ENCODE measurements around the gene PRSS23.
"Not testable (repeated sequence)": the region's sequence is repeated elsewhere in the genome, so short reads cannot be mapped to it uniquely, and the experiment has no call there.

Gene PRSS23, protein sequence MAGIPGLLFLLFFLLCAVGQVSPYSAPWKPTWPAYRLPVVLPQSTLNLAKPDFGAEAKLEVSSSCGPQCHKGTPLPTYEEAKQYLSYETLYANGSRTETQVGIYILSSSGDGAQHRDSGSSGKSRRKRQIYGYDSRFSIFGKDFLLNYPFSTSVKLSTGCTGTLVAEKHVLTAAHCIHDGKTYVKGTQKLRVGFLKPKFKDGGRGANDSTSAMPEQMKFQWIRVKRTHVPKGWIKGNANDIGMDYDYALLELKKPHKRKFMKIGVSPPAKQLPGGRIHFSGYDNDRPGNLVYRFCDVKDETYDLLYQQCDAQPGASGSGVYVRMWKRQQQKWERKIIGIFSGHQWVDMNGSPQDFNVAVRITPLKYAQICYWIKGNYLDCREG

DNA sequence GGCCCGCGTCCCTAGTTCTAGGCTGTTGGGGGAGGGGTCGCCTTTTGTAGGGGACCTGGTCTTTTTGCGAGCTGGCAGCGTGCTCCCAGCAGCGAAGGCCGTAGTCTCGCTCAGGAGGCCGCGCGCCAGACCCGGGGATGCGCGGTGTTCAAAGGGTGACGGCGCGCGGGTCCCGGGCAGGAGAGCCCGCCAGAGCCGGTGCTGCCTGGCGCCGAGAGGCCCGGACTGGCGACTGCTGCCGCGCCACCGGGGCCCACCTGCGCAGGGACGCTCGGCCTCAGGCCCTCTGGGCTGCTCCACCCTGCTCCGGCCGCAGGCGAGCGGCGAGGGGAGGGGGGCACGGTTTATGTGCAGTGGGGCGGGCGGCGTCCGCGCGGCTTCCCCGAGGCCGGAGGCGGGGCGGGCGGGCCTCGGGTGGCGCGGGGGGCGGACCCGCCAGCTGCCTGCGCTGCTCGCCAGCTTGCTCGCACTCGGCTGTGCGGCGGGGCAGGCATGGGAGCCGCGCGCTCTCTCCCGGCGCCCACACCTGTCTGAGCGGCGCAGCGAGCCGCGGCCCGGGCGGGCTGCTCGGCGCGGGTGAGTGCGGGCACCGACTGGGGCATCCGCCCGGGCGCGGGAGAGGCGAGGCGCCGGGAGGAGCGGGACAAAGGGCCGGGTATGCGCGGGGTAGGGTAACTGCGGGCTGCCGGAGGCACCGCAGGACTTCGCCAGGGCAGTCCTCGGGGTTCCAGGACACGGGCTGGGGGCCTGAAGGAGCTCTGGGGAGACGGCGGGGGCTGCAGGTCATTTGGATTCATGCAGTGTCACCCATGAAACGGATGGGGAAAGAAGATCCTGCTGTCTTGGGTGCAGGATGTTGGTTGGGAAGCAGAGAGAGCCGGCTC lies at the start of gene PRSS23:
Gene PRSS23, plus strand, starts transcription at position 467 of the 884 bp plus-strand sequence. CDS start 7,102 bp downstream, outside the sequence.
- FAIRE-seq: no peak

- no peak for FAIRE-seq
These were observed 46.9 kb upstream of the PRSS23 start for GRCh38 chr11:86753459-86753858.

GRCh38 chr11:86755146-86755545 lies 45.2 kb upstream of the PRSS23 start:
- FAIRE-seq: no peak

- FAIRE-seq: no peak
These were observed 42.2 kb upstream of the PRSS23 start for GRCh38 chr11:86758171-86758570.

DNA sequence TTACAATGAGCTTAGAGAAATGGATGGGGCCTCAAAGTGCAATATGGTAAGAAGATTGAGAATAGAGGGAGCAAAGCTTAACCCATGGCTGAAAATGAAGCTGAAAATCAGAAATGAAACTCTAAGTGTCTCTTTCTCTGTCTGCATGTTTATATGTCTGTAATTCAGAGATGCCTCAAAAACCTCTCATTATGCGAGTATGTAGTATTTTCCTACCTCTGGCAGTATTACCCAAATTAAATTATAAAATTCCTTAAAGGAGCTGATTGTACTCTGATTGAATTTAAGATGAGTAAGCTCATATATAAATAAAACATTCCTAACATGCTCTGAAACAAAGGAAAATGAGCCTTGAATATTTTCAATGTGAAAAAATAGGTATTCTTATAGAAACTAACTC lies 39.8 kb upstream of the PRSS23 start:
- no peak for FAIRE-seq

DNA sequence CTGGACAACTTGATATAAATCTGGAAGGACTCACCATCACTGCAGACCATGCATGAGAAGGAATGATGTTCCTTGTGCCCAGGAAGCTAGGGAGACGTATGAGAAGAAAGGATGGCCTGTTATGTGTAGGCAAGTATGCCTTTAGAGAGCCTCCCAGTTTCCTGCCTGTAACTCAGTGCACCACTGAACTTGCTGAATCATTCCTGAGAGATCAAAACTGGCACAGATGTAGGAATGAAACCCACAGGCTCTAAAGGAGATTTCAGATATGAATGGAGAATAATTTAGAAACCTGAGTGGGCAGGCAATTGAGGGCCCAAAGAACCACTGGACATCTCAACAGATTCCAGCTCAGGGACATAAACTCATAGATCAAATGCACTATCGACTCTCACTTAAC lies 38.4 kb upstream of the PRSS23 start:
- FAIRE-seq: no peak

- FAIRE-seq: no peak
These were observed 35.1 kb upstream of the PRSS23 start for GRCh38 chr11:86765203-86765602.

DNA sequence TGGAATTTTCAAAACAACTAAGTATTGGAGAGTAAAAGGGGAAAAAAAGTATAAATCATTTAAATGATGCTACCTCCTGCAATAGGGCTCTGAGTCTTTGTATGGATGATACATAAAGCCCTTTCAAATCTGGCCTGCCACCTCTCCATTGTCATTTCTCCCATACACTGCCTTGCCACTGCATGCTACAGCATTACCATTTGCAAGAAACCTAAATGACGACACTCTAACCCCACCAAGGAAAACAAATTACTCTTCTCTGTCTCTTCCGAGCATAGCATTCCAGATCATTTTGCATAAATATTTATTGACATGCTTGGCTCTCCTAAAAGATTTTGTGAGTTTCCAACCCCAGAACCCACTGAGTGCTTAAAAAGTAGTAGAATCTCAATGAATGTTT lies 34.5 kb upstream of the PRSS23 start:
- no peak for FAIRE-seq

DNA sequence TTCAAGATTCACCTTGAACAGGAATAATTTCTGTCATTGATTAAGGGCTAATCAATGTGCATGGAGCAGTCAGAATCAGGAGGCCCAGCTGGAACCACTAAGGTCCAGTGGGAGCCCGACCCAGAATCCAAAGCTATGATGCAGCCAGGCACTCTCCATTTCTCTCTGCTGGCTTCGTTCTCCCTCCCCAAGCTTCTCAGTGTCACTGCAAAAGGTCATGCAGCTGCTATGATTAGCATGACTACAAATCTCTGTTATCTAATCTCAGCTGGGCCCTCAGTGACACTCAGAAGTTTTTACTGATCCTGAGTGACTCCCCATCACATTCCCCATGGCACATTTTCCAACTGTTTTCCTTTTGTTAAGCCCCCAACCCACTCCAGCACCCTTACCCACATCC lies 31.1 kb upstream of the PRSS23 start:
- no peak for FAIRE-seq

DNA sequence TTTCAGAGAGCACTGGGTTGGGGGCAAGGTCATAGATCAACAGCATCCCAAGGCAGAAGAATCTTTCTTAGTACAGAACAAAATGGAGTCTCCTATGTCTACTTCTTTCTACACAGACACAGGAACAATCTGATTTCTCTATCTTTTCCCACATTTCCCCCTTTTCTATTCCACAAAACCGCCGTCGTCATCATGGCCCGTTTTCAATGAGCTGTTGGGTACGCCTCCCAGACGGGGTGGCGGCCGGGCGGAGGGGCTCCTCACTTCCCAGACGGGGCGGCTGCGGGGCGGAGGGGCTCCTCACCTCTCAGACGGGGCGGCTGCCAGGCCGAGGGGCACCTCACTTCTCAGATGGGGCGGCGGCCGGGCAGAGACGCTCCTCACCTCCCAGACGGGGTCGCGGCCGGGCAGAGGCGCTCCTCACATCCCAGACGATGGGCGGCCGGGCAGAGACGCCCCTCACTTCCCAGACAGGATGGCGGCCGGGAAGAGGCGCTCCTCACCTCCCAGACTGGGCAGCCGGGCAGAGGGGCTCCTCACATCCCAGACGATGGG lies 29.8 kb upstream of the PRSS23 start:
- FAIRE-seq: not testable (repeated sequence)

DNA sequence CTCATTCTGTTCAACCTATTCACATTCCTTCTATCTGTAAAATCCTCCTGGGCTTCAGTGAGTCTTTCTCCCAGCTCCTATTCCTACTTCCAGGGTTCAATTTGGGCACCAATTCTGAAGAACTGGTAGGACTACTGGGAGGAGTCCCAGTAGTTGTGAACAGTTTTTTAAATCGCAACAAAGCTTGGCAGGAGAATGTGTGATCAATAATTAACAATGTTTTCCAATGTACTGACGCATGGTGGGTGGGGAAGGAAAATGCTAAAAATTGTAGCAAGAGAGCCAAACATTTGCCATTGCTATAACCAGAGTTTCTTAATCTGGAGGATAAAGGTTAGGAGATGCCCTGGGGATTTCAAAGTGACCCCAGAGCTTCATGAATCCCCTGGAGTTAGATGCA lies 27.3 kb upstream of the PRSS23 start:
- no peak for FAIRE-seq

DNA sequence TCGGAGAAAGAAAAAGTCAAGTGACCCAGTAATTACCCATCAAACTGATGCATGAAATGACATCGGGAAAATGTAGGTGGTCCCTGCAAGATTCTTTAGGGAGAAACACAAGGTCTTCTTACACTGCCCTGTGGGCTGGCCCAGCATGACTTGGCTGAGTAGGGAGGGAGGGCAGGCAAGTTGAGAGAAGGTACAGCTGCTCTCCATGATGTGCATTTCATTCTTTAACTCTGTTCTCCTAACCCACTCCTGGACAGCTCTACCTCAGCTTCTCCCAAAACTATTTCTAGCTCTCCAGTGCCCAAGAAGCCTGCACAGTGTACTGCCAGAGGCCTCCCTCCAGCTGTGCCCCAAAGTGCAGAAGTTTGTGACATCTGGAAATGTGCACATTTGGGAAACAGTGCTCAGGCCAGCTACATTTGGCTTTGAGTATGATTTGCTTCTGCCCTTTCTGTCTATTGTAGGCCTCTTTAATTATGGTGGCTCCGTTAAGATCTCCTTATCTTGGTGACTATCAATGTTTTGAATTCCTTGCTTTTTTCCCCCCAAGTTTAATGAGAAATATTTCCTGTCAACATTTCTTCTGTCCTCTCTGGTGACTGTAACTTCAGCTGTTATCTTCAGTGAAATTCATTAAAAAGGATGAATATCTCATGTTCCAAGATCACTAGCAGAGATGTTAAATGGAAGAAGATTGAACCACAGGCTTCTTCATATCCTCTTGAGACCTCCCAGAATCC lies 26.7 kb upstream of the PRSS23 start:
- no peak for FAIRE-seq

DNA sequence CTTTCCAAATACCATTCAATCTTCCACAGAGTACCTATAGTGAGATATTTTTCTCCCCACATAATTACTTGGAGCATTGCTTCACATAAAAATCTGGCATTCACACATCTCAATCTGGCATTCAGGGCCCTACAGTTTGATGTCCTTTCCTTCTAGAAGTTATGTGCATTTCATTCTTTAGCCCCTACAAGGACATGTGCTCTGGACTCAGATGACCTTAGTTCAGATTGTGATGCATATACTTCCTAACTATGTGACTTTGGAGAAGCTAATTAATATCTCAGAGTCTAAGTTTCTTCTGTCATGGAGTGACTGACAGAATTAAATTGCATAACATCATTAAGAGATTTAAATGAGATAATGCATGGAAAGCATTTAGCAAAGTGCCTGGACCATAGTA lies 25.9 kb upstream of the PRSS23 start:
- FAIRE-seq: no peak

DNA sequence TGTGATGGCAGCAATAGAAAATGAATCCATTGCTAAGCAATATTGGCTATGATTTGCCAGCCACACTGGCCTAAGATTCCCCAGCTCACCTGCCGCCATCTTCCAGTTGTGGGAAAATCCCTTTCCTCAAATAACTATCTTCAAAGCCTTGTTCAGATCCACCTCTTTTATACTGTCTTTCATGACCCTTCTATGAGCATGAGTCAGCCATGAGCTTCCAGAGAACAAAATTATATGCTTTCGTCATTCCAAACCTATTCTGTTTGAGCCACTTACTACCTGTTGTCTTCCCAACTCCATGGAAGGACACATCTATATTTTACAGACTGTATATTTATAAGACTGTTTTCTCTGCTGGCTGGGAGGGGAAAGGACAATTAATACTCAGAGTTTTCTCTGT lies 25.0 kb upstream of the PRSS23 start:
- no peak for FAIRE-seq

- FAIRE-seq: no peak
These were observed 18.8 kb upstream of the PRSS23 start for GRCh38 chr11:86781546-86781945.

- no peak for FAIRE-seq
These were observed 17.6 kb upstream of the PRSS23 start for GRCh38 chr11:86782742-86783141.

DNA sequence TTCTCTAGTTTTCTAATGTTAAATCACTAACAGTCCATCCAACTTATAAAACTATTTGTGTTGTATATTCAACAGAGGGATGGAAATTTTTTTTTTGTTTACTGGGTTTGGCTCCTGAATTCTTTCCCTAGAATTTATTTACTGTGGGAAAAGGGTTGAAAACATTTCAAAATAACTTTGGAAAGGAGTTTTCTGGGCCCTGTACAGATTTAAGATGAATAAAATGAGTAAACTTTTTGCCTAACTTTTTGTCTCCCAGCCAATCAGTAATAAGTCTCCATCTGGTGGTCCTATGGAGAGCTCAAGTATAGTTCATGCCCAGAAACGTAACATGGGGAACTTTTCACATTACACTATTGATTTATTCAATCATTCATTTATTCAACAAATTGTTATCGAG lies 16.7 kb upstream of the PRSS23 start:
- FAIRE-seq: no peak

DNA sequence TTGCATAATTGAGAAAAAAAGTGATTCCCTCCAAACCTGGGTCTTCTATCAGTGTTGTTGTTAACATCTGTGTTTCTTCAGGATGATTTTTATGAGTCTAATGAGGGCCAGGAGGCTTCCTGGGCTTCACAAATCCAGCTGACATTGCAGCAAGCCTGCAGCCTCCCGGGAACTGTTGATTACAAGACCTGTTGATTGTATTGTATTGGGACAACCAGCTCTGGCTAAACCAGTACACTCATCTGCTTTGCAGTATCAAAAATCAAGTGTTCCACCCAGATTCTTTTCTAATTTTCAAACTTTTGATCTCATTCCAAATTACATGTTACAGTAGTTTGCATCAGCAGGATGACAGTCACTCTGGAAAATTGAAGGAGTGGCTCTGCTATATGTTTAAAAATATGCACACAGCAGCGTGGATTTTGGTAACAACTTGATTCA lies 16.1 kb upstream of the PRSS23 start:
- no peak for FAIRE-seq

DNA sequence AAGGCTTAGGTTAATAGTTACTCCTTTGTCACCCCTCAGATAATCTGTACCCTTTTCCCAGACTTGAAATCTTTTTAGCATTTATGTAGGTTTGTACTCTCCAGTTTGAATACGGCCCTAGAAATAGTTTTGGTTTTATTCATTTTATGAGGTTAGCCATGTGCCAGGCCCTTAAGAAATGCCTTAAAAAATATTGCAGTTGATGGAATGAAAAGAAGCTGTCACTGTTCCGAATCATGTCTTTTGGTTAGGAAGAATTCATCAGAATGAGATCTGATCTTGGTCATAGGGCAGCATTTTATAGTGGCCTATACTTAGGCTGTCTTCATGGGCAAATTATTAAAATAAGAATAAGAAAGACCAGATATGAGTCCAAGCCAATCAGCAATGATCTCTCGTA lies 14.8 kb upstream of the PRSS23 start:
- no peak for FAIRE-seq

- FAIRE-seq: no peak
These were observed 13.3 kb upstream of the PRSS23 start for GRCh38 chr11:86787018-86787536.

DNA sequence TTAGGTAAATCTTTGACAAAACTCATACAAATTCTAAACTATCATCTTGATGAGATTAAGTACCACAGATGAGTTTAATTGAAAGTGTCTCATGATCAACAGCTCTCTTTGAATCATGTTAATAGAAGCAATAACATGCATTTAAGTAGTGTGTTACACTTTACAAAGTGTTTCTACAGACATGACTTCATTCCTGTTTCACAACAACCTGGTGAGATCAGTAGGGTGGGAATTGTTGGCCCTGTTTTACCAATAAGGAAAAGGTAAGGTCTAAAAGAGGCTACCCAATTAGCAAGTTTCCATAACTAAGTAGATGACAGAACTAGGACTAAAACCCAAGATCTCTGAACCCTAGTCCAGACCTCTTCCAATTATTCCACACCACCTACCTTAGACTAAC lies 12.7 kb upstream of the PRSS23 start:
- FAIRE-seq: no peak

GRCh38 chr11:86790195-86790725 lies 10.1 kb upstream of the PRSS23 start:
- no peak for FAIRE-seq

Data from islet of Langerhans (tissue), 1 donor.